Measurements from ENCODE around the gene EFHD2.

DNA sequence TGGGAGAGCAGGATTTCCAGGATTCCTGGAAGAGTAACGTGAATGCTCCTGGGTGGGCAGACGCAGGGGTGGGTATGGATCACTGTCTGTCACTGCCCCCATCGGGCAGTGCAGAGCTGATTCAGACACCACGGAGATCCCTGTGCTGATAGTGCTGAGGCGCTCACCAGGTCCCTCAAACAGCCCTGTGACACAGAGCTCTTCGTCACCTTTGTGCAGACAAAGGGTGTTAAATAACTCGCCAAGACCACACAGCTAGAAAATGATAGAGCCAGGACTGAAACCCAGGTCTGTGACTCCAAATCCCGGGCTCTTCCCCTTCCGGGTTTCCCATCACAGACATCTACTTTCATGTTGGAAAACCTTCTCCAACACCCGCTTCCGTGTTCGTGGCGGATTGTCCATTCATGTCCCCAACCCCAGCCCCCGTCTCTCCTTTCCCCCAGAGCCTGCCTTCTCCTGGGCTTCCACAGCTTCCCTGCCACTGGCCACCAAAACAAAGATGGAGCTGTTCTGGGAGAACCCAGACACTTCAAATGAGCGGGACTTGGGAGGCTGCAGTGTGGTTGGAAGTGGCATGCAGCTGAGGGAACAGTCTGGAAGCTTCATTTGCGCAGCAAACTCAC lies 2.6 kb downstream of the EFHD2 start:
- no peak for TF ChIP-seq EZH2phosphoT487 (IDR thresholded peaks at IDR 0.05; ENCODE audit: borderline replicate concordance)
- TF ChIP-seq, protein P1, sequence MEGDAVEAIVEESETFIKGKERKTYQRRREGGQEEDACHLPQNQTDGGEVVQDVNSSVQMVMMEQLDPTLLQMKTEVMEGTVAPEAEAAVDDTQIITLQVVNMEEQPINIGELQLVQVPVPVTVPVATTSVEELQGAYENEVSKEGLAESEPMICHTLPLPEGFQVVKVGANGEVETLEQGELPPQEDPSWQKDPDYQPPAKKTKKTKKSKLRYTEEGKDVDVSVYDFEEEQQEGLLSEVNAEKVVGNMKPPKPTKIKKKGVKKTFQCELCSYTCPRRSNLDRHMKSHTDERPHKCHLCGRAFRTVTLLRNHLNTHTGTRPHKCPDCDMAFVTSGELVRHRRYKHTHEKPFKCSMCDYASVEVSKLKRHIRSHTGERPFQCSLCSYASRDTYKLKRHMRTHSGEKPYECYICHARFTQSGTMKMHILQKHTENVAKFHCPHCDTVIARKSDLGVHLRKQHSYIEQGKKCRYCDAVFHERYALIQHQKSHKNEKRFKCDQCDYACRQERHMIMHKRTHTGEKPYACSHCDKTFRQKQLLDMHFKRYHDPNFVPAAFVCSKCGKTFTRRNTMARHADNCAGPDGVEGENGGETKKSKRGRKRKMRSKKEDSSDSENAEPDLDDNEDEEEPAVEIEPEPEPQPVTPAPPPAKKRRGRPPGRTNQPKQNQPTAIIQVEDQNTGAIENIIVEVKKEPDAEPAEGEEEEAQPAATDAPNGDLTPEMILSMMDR (conservative IDR thresholded peaks at IDR 0.05; ENCODE audit: low read length), result no peak

All from Loucy (cell line).